ENCODE results near the gene HS3ST2. TPM values are rescaled to one million over a fixed set of nuclear protein-coding genes. Genes with fewer than 3 reads are reported as not detected.

The HS3ST2 gene
- total and polyA plus RNA-seq, 2 experiments from 2014 or later, result 0.17 TPM; not detected in 1

DNA sequence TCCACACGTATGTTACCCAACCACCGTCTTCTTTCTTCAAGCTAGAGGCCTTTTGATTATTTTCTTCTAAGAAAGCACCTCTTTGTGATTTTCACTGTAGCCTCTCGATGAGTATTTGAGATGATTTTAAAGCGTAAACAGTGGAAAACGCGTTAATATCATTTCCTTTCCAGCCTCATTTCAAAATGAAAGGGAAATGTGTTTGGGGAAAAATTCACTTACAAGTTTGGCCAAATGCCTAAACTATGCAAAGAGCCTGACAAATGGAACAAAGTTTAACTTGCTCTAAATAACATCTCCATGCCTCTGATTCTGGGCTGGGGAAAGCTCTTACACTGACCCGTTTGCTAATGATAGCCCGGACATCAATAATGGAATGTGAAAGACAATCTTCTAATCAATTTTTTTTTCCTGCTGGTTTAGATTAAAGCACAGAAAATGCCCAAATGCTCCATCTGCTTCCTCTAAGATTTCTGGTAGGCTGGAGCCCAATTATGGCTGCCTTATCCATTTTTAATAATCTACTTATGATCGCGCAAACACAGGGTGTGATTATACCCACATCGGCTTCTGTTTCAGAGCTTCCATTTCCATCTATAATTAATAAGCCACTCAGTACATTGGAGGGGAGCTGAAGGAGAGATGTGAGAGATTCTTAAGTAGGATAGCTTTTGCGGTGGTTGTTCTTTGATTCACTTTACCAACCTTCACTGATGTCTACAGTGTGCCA is 43.5 kb downstream of the HS3ST2 start:
- WGBS (ENCODE audit: low lambda C conversion rate, missing lambda C conversion rate), result 93% methylated on average over 12 of the region's 12 CpGs
- H4K20me1 ChIP-seq (ENCODE audit: insufficient read depth, poor library complexity, severe bottlenecking), result no peaks in the 10 kb centered on the region
- H3K27me3 ChIP-seq, result peaks cover 7% of the 10 kb centered on the region
- no peaks in the 10 kb centered on the region for H3K9me3 ChIP-seq (ENCODE audit: low read depth)
- DNase-seq (ENCODE audit: low spot score), result no peak
- no peak overlapping the region for H3K4me3 ChIP-seq
- no peaks in the 10 kb centered on the region for H3K36me3 ChIP-seq (replicated peaks; ENCODE audit: insufficient read depth, low read depth)
- no peaks in the 10 kb centered on the region for H3K9me2 ChIP-seq (replicated peaks; ENCODE audit: insufficient read depth)
- no peak overlapping the region for H3K4me2 ChIP-seq
- H3K27ac ChIP-seq, result no peak overlapping the region
- no peaks in the 10 kb centered on the region for H3K79me2 ChIP-seq
- TF ChIP-seq EZH2phosphoT487 (IDR thresholded peaks at IDR 0.05; ENCODE audit: low read depth, severe bottlenecking, unreplicated experiment) (no peak), EZH2 (IDR thresholded peaks at IDR 0.05; ENCODE audit: borderline replicate concordance) (no peak)
- TF ChIP-seq, protein P1, sequence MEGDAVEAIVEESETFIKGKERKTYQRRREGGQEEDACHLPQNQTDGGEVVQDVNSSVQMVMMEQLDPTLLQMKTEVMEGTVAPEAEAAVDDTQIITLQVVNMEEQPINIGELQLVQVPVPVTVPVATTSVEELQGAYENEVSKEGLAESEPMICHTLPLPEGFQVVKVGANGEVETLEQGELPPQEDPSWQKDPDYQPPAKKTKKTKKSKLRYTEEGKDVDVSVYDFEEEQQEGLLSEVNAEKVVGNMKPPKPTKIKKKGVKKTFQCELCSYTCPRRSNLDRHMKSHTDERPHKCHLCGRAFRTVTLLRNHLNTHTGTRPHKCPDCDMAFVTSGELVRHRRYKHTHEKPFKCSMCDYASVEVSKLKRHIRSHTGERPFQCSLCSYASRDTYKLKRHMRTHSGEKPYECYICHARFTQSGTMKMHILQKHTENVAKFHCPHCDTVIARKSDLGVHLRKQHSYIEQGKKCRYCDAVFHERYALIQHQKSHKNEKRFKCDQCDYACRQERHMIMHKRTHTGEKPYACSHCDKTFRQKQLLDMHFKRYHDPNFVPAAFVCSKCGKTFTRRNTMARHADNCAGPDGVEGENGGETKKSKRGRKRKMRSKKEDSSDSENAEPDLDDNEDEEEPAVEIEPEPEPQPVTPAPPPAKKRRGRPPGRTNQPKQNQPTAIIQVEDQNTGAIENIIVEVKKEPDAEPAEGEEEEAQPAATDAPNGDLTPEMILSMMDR (IDR thresholded peaks at IDR 0.05; ENCODE audit: poor library complexity), result no peak
- no peak overlapping the region for H2AFZ ChIP-seq
- no peaks in the 10 kb centered on the region for H3K4me1 ChIP-seq (ENCODE audit: insufficient read depth)

DNA sequence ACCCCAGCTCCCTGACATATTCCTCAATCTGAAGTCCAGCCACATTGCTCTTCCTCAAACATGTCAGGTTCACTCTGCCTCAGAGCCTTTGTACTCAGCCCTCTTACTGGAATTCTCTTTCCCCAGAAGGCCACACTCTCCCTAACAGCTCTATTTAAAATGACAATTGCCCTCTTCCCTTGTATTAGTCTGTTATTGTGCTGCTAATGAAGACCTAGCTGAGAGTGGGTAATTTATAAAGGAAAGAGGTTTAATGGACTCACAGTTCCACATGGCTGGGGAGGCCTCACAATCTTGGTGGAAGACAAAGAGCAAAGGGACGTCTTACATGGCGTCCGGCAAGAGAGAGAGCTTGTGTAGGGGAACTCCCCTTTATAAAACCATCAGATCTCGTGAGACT is 46.0 kb downstream of the HS3ST2 start:
- 76% methylated on average over 4 of the region's 4 CpGs for WGBS (ENCODE audit: low lambda C conversion rate, missing lambda C conversion rate)
- DNase-seq (ENCODE audit: low spot score), result no peak

DNA sequence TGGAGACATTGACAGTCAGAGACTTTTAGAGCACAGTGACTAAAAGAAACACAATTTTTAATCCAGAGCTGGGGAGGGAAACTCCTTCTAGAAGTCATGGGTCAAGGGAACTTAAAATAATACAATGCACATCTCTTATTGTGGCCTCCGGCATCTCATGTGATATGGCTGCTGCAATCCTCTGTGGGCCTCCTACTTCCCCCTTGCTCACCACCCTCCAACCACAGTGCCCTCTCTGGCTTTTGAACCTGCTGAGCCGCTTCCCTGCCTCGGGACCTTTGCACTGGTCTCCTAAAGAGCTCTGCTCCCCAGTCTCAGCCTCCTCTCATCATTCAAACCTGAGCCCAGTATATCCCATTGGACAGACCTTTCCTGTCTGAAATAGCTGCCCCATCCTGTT is 47.6 kb downstream of the HS3ST2 start:
- no peaks in the 10 kb centered on the region for H3K27me3 ChIP-seq
- H3K4me1 ChIP-seq (ENCODE audit: insufficient read depth), result no peaks in the 10 kb centered on the region
- no peaks in the 10 kb centered on the region for H3K9me3 ChIP-seq (ENCODE audit: low read depth)
- no peaks in the 10 kb centered on the region for H3K79me2 ChIP-seq
- H3K4me3 ChIP-seq, result no peak overlapping the region
- no peak overlapping the region for H3K27ac ChIP-seq
- H3K36me3 ChIP-seq (replicated peaks; ENCODE audit: insufficient read depth, low read depth), result no peaks in the 10 kb centered on the region
- no peak overlapping the region for H3K4me2 ChIP-seq
- TF ChIP-seq, protein P1 (IDR thresholded peaks at IDR 0.05; ENCODE audit: poor library complexity), result no peak
- TF ChIP-seq EZH2phosphoT487 (IDR thresholded peaks at IDR 0.05; ENCODE audit: low read depth, severe bottlenecking, unreplicated experiment) (no peak), EZH2 (IDR thresholded peaks at IDR 0.05; ENCODE audit: borderline replicate concordance) (no peak)
- WGBS (ENCODE audit: low lambda C conversion rate, missing lambda C conversion rate), result 90% methylated on average over 3 of the region's 3 CpGs
- no peak for DNase-seq (ENCODE audit: low spot score)
- no peaks in the 10 kb centered on the region for H3K9me2 ChIP-seq (replicated peaks; ENCODE audit: insufficient read depth)
- no peaks in the 10 kb centered on the region for H4K20me1 ChIP-seq (ENCODE audit: insufficient read depth, poor library complexity, severe bottlenecking)
- no peak overlapping the region for H2AFZ ChIP-seq

More for the DNA sequence above, 46.0 kb downstream of the HS3ST2 start:
- H3K9me2 ChIP-seq (replicated peaks; ENCODE audit: insufficient read depth), result no peaks in the 10 kb centered on the region
- H3K36me3 ChIP-seq (replicated peaks; ENCODE audit: insufficient read depth, low read depth), result no peaks in the 10 kb centered on the region
- H4K20me1 ChIP-seq (ENCODE audit: insufficient read depth, poor library complexity, severe bottlenecking), result no peaks in the 10 kb centered on the region
- H3K27ac ChIP-seq, result no peak overlapping the region
- no peaks in the 10 kb centered on the region for H3K4me1 ChIP-seq (ENCODE audit: insufficient read depth)
- no peaks in the 10 kb centered on the region for H3K79me2 ChIP-seq
- TF ChIP-seq EZH2 (IDR thresholded peaks at IDR 0.05; ENCODE audit: borderline replicate concordance) (no peak), EZH2phosphoT487 (IDR thresholded peaks at IDR 0.05; ENCODE audit: low read depth, severe bottlenecking, unreplicated experiment) (no peak)
- TF ChIP-seq, protein P1 (IDR thresholded peaks at IDR 0.05; ENCODE audit: poor library complexity), result no peak
- H3K4me2 ChIP-seq, result no peak overlapping the region
- no peak overlapping the region for H3K4me3 ChIP-seq
- H3K27me3 ChIP-seq, result no peaks in the 10 kb centered on the region
- no peaks in the 10 kb centered on the region for H3K9me3 ChIP-seq (ENCODE audit: low read depth)
- H2AFZ ChIP-seq, result no peak overlapping the region

Measured in hepatocyte (in vitro differentiated cells).